Esophagus mucosa (tissue), 1 donor: ENCODE measurements around the gene FILIP1L. TPM values are rescaled to one million over a fixed set of nuclear protein-coding genes. Genes with fewer than 3 reads are reported as not detected.

Source experiments
- ATAC-seq: fragments of 200-7000 bp; cut with Tn5 transposase; one replicate; pipeline ENCODE4 v1.9.1; 2020
- total RNA-seq: library from RNA; stranded (reverse); gene quantifications from one replicate; pipeline ENCODE4 v1.2.4, GENCODE V29; 2023
- donor health status: DM: yes; HTN: yes; CAD: no.

The FILIP1L gene
- total RNA-seq, 1 donor from 2014 or later = 2.3 TPM

- no peak for ATAC-seq
These were observed 10.0 kb upstream of the FILIP1L start for GRCh38 chr3:100124201-100124761.

GRCh38 chr3:100123112-100123511, 8.8 kb upstream of the FILIP1L start:
- ATAC-seq = no peak

- no peak for ATAC-seq
These were observed 8.0 kb upstream of the FILIP1L start for GRCh38 chr3:100122321-100122720.

- ATAC-seq = no peak
These were observed 6.4 kb upstream of the FILIP1L start for GRCh38 chr3:100120693-100121092.

GRCh38 chr3:100120012-100120411, 5.7 kb upstream of the FILIP1L start:
- ATAC-seq = no peak

- no peak for ATAC-seq
These were observed 2.8 kb upstream of the FILIP1L start for GRCh38 chr3:100117093-100117492.

- ATAC-seq = peak; percentile 94
These were observed 433 bp downstream of the FILIP1L start for GRCh38 chr3:100113723-100114412.

- ATAC-seq = no peak
These were observed 2.6 kb downstream of the FILIP1L start for GRCh38 chr3:100111728-100112127.

GRCh38 chr3:100110162-100110561, 4.1 kb downstream of the FILIP1L start:
- no peak for ATAC-seq

GRCh38 chr3:100108464-100109079, 5.7 kb downstream of the FILIP1L start:
- no peak for ATAC-seq

- ATAC-seq = peak; percentile 78
These were observed 7.0 kb downstream of the FILIP1L start for GRCh38 chr3:100107221-100107814.

- peak; percentile 83 for ATAC-seq
These were observed 7.7 kb downstream of the FILIP1L start for GRCh38 chr3:100106531-100107141.

GRCh38 chr3:100106094-100106493, 8.2 kb downstream of the FILIP1L start:
- peak; percentile 35 for ATAC-seq

- ATAC-seq = no peak
These were observed 8.8 kb downstream of the FILIP1L start for GRCh38 chr3:100105501-100105900.

- ATAC-seq = no peak
These were observed 9.4 kb downstream of the FILIP1L start for GRCh38 chr3:100104817-100105413.

- ATAC-seq = no peak
These were observed 9.9 kb downstream of the FILIP1L start for GRCh38 chr3:100104442-100104798.

- ATAC-seq = no peak
These were observed 10.5 kb downstream of the FILIP1L start for GRCh38 chr3:100103558-100104441.

- no peak for ATAC-seq
These were observed 11.5 kb downstream of the FILIP1L start for GRCh38 chr3:100102757-100103156.

- ATAC-seq = no peak
These were observed 13.9 kb downstream of the FILIP1L start for GRCh38 chr3:100100425-100100824.

GRCh38 chr3:100099621-100100020, 14.7 kb downstream of the FILIP1L start:
- ATAC-seq = no peak

- ATAC-seq = no peak
These were observed 15.6 kb downstream of the FILIP1L start for GRCh38 chr3:100098784-100099070.
